Measurements from ENCODE around the gene SRGAP3.

- TF ChIP-seq REST (IDR thresholded peaks at IDR 0.05; ENCODE audit: low read depth), result no peak
- TF ChIP-seq EP300 (IDR thresholded peaks at IDR 0.05; ENCODE audit: borderline replicate concordance), result no peak
- no peak for TF ChIP-seq CEBPB (IDR thresholded peaks at IDR 0.05)
- no peak for TF ChIP-seq YY1 (IDR thresholded peaks at IDR 0.05; ENCODE audit: low read depth)
- TF ChIP-seq TAF1 (IDR thresholded peaks at IDR 0.05; ENCODE audit: low read depth), result no peak
- TF ChIP-seq NFIC (IDR thresholded peaks at IDR 0.05), result no peak
- no peak for TF ChIP-seq EGR1 (IDR thresholded peaks at IDR 0.05)
- TF ChIP-seq FOXM1 (IDR thresholded peaks at IDR 0.05; ENCODE audit: borderline replicate concordance, low read depth), result no peak
- no peak for TF ChIP-seq CREB1 (IDR thresholded peaks at IDR 0.05; ENCODE audit: low read depth)
- no peak for TF ChIP-seq MAX (IDR thresholded peaks at IDR 0.05)
- TF ChIP-seq TCF12 (IDR thresholded peaks at IDR 0.05; ENCODE audit: low read depth), result no peak
- TF ChIP-seq USF1 (IDR thresholded peaks at IDR 0.05), result no peak
- TF ChIP-seq RAD21 (IDR thresholded peaks at IDR 0.05; ENCODE audit: low read depth), result 0 out of 2 replicates have a peak, but pooled peaks have one; percentile 15
- TF ChIP-seq TEAD4 (IDR thresholded peaks at IDR 0.05), result no peak
Observed at GRCh38 chr3:9250236-9250635, 790 bp upstream of the SRGAP3 start.
